Measurements from ENCODE around the gene CIROP. TPM values are rescaled to one million over a fixed set of nuclear protein-coding genes. Genes with fewer than 3 reads are reported as not detected.

CIROP gene
- total RNA-seq, 1 experiment from 2014 or later = not detected

GRCh38 chr14:23074906-23075305 lies 29.9 kb downstream of the CIROP start:
- Histone ChIP-seq H3K9ac (ENCODE audit: extremely low read depth, insufficient read length, low read length) (no peak overlapping the region), H2BK20ac (ENCODE audit: low read depth, low read length, poor library complexity, severe bottlenecking) (no peak overlapping the region), H2BK5ac (ENCODE audit: insufficient read length, low read length) (no peak overlapping the region), H4K91ac (ENCODE audit: insufficient read length, low read depth, low read length) (no peak overlapping the region), H2AFZ (ENCODE audit: low read length) (no peak overlapping the region), H3K4me2 (ENCODE audit: insufficient read depth, insufficient read length, low read length) (no peak overlapping the region), H3K14ac (ENCODE audit: insufficient read depth, low read length) (no peak overlapping the region), H3K79me2 (ENCODE audit: insufficient read depth, low read length) (peaks cover 5% of the 10 kb centered on the region; the same call in 1 of the 2 replicates), H4K20me1 (ENCODE audit: control insufficient read depth, insufficient read depth, insufficient read length) (no peaks in the 10 kb centered on the region), H2BK15ac (ENCODE audit: low read depth, low read length) (no peak overlapping the region), H3K27me3 (ENCODE audit: insufficient read depth, low read length) (no peaks in the 10 kb centered on the region), H3K23ac (ENCODE audit: insufficient read length, low read depth, low read length) (no peak overlapping the region), H3K4me1 (ENCODE audit: insufficient read depth, low read length) (no peaks in the 10 kb centered on the region), H4K8ac (replicated peaks; ENCODE audit: insufficient read length, low read depth, low read length) (no peak overlapping the region), H3K56ac (ENCODE audit: insufficient read length, low read depth, low read length) (no peak overlapping the region), H3K79me1 (ENCODE audit: insufficient read depth, low read depth, low read length, poor library complexity, severe bottlenecking) (no peaks in the 10 kb centered on the region), H3K4ac (ENCODE audit: low read depth, low read length) (no peak overlapping the region), H3T11ph (ENCODE audit: low read length) (no peak overlapping the region), H3K18ac (ENCODE audit: insufficient read length, low read depth, low read length) (no peak overlapping the region), H3K23me2 (ENCODE audit: insufficient read length, low read depth, low read length, poor library complexity, severe bottlenecking) (peaks cover 12% of the 10 kb centered on the region), H3K9me3 (ENCODE audit: control insufficient read depth, low read depth, low read length) (no peaks in the 10 kb centered on the region), H2BK120ac (ENCODE audit: low read depth, low read length, poor library complexity, severe bottlenecking) (no peak overlapping the region), H3K27ac (ENCODE audit: insufficient read length, low read depth, low read length) (no peak overlapping the region), H2BK12ac (ENCODE audit: insufficient read length, low read depth, low read length) (no peak overlapping the region), H4K5ac (ENCODE audit: insufficient read length, low read depth, low read length) (no peak overlapping the region), H2AK5ac (ENCODE audit: insufficient read length, low read length) (no peak overlapping the region)
- no CpG with 5 or more reads among the region's 1 CpG for WGBS (ENCODE audit: extremely low coverage, insufficient read length, low lambda C conversion rate)
- Mint-ChIP-seq H3K27ac (no peak overlapping the region), H3K27me3 (ENCODE audit: low read depth) (no peaks in the 10 kb centered on the region; the same call in 1 of the 2 replicates), H3K4me1 (peaks cover 21 to 23% of the 10 kb centered on the region in 2 experiments), H3K36me3 (ENCODE audit: insufficient read depth in 1 of 3, low read depth in 3 of 3) (peaks cover 34 to 84% (median 75%) of the 10 kb centered on the region in 3 experiments; a peak in 6 of 7 replicates), H3K9me3 (no peaks in the 10 kb centered on the region), H3K4me3 (no peak overlapping the region)
- TF ChIP-seq, protein P1, sequence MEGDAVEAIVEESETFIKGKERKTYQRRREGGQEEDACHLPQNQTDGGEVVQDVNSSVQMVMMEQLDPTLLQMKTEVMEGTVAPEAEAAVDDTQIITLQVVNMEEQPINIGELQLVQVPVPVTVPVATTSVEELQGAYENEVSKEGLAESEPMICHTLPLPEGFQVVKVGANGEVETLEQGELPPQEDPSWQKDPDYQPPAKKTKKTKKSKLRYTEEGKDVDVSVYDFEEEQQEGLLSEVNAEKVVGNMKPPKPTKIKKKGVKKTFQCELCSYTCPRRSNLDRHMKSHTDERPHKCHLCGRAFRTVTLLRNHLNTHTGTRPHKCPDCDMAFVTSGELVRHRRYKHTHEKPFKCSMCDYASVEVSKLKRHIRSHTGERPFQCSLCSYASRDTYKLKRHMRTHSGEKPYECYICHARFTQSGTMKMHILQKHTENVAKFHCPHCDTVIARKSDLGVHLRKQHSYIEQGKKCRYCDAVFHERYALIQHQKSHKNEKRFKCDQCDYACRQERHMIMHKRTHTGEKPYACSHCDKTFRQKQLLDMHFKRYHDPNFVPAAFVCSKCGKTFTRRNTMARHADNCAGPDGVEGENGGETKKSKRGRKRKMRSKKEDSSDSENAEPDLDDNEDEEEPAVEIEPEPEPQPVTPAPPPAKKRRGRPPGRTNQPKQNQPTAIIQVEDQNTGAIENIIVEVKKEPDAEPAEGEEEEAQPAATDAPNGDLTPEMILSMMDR (conservative IDR thresholded peaks at IDR 0.05) = no peak
- no peak for DNase-seq

Measured in H9 (cell line).